ENCODE results near the gene SHH.

DNA sequence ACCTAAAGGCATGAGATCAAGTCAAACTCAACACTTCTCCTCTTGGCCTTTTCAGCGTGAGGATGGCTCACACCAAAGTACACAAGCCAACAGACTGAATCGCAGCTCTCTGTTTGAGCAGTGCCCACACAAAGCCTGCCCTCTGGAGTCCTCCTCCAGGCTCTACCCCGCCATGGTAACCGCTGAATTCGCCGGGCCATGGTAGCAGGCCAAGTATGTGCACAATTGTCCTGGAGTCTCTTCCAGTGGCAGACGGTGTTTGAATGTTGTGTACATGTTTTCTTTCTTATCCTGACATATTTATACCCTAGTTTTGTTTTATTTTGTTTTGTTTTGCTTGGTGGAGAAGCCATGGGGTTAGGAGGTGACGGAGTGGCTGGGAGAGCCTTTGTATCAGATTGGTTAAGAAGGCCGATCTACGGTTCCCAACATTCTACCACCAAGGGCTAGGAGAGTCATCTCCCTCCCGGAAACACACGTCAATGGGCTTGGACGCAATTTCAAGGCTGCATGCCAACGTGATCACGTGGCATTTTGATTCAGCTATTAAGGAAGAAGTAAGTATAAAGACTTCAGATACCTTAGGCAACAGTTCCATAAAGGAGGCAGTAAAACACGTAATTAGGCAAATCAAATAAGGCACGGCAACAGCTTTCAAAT, 12.1 kb upstream of the SHH start:
- TF ChIP-seq, protein P1, sequence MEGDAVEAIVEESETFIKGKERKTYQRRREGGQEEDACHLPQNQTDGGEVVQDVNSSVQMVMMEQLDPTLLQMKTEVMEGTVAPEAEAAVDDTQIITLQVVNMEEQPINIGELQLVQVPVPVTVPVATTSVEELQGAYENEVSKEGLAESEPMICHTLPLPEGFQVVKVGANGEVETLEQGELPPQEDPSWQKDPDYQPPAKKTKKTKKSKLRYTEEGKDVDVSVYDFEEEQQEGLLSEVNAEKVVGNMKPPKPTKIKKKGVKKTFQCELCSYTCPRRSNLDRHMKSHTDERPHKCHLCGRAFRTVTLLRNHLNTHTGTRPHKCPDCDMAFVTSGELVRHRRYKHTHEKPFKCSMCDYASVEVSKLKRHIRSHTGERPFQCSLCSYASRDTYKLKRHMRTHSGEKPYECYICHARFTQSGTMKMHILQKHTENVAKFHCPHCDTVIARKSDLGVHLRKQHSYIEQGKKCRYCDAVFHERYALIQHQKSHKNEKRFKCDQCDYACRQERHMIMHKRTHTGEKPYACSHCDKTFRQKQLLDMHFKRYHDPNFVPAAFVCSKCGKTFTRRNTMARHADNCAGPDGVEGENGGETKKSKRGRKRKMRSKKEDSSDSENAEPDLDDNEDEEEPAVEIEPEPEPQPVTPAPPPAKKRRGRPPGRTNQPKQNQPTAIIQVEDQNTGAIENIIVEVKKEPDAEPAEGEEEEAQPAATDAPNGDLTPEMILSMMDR (IDR thresholded peaks at IDR 0.05): no peak
- TF ChIP-seq POLR2AphosphoS5 (IDR thresholded peaks at IDR 0.05; ENCODE audit: low read depth, low read length) (no peak), SIN3A (IDR thresholded peaks at IDR 0.05; ENCODE audit: borderline replicate concordance, insufficient read depth, low read depth, low read length) (no peak)
- TF ChIP-seq, protein P2, sequence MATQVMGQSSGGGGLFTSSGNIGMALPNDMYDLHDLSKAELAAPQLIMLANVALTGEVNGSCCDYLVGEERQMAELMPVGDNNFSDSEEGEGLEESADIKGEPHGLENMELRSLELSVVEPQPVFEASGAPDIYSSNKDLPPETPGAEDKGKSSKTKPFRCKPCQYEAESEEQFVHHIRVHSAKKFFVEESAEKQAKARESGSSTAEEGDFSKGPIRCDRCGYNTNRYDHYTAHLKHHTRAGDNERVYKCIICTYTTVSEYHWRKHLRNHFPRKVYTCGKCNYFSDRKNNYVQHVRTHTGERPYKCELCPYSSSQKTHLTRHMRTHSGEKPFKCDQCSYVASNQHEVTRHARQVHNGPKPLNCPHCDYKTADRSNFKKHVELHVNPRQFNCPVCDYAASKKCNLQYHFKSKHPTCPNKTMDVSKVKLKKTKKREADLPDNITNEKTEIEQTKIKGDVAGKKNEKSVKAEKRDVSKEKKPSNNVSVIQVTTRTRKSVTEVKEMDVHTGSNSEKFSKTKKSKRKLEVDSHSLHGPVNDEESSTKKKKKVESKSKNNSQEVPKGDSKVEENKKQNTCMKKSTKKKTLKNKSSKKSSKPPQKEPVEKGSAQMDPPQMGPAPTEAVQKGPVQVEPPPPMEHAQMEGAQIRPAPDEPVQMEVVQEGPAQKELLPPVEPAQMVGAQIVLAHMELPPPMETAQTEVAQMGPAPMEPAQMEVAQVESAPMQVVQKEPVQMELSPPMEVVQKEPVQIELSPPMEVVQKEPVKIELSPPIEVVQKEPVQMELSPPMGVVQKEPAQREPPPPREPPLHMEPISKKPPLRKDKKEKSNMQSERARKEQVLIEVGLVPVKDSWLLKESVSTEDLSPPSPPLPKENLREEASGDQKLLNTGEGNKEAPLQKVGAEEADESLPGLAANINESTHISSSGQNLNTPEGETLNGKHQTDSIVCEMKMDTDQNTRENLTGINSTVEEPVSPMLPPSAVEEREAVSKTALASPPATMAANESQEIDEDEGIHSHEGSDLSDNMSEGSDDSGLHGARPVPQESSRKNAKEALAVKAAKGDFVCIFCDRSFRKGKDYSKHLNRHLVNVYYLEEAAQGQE (IDR thresholded peaks at IDR 0.05; ENCODE audit: insufficient read depth in 1 of 2, low read depth in 2 of 2, low read length in 1 of 2): no peak

Measured in Panc1 (cell line).